Immature natural killer cell (primary cell): ENCODE results near the gene GPATCH2. TPM values are rescaled to one million over a fixed set of nuclear protein-coding genes. Genes with fewer than 3 reads are reported as not detected.

ENCODE experiments used
- DNase-seq, 3 donors: peaks; one replicate each; pipeline ENCODE4 v3.0.0; 2022; ENCODE audit warnings: mixed read lengths in 1 of 3
- H3K27ac Mint-ChIP-seq, 6 donors: one replicate each; pipeline ENCODE4 v1.8.0; 2020; ENCODE audit warnings: mixed read lengths in 6 of 6, mild to moderate bottlenecking in 5 of 6, inconsistent platforms in 4 of 6, moderate library complexity in 3 of 6
- H3K27me3 Mint-ChIP-seq, 3 donors: one replicate each; pipeline ENCODE4 v1.8.0; 2020 to 2021; ENCODE audit warnings: low read depth in 3 of 3, mild to moderate bottlenecking in 3 of 3, mixed read lengths in 3 of 3, moderate library complexity in 3 of 3, inconsistent platforms in 1 of 3
- H3K36me3 Mint-ChIP-seq, 3 donors: one replicate each; pipeline ENCODE4 v1.8.0; 2020; ENCODE audit warnings: mixed read lengths in 3 of 3, inconsistent platforms in 2 of 3, mild to moderate bottlenecking in 2 of 3
- H3K4me1 Mint-ChIP-seq, 2 donors: one replicate each; pipeline ENCODE4 v1.8.0; 2020; ENCODE audit warnings: inconsistent platforms in 2 of 2, mild to moderate bottlenecking in 2 of 2, mixed read lengths in 2 of 2, moderate library complexity in 1 of 2
- H3K4me3 Mint-ChIP-seq, 5 donors: one replicate each; pipeline ENCODE4 v1.8.0; 2020; ENCODE audit warnings: mild to moderate bottlenecking in 5 of 5, mixed read lengths in 5 of 5, inconsistent platforms in 3 of 5, moderate library complexity in 3 of 5
- H3K9me3 Mint-ChIP-seq, 6 donors: one replicate each; pipeline ENCODE4 v1.8.0; 2020; ENCODE audit warnings: mild to moderate bottlenecking in 6 of 6, mixed read lengths in 6 of 6, inconsistent platforms in 4 of 6, moderate library complexity in 3 of 6
- polyA plus RNA-seq, 3 donors: library from polyadenylated mRNA; unstranded; fragments of 300-500 nt; fragmentation: Illumina TruSeq; gene quantifications; one replicate each; pipeline ENCODE4 v1.2.3, GENCODE V29; 2021

The GPATCH2 gene
- polyA plus RNA-seq = 1 to 10 TPM; 2.1 to 4.6 (median 2.9) TPM

- Mint-ChIP-seq H3K27ac (peak within 1 kb of the TSS; percentile 97 to 100 (median 99)), H3K4me1 (peaks cover 33 to 50% of the 10 kb centered on the region in 2 donors), H3K4me3 (peak within 1 kb of the TSS; percentile 96 to 97 (median 96)), H3K36me3 (no peaks in the 10 kb centered on the region), H3K27me3 (peaks cover 0 to 11% (median 10%) of the 10 kb centered on the region in 3 donors), H3K9me3 (no peaks in the 10 kb centered on the region)
- DNase-seq = peak; percentile 83 to 92 (median 90)
These were observed at the start of gene GPATCH2, which contains the start of gene SPATA17 for GRCh38 chr1:217630711-217631591. TSS of gene GPATCH2 (minus strand) at chr1:217631090. CDS start at chr1:217630971, 119 bp downstream. TSS of gene SPATA17 (plus strand) at chr1:217631344. CDS start at chr1:217631379, 35 bp downstream.

- Mint-ChIP-seq H3K4me3 (no peak overlapping the region), H3K4me1 (no peaks in the 10 kb centered on the region), H3K27me3 (peaks cover 0 to 3% (median 2%) of the 10 kb centered on the region in 3 donors), H3K27ac (no peak overlapping the region), H3K36me3 (no peaks in the 10 kb centered on the region), H3K9me3 (peaks cover 0 to 6% (median 0%) of the 10 kb centered on the region in 6 donors)
- DNase-seq = no peak
These were observed 43.3 kb upstream of the GPATCH2 start for GRCh38 chr1:217674028-217674729.

GRCh38 chr1:217673387-217673786 lies 42.5 kb upstream of the GPATCH2 start:
- Mint-ChIP-seq H3K4me3 (no peak overlapping the region), H3K27ac (no peak overlapping the region), H3K27me3 (peaks cover 0 to 3% (median 2%) of the 10 kb centered on the region in 3 donors), H3K4me1 (no peaks in the 10 kb centered on the region), H3K9me3 (peaks cover 0 to 6% (median 0%) of the 10 kb centered on the region in 6 donors), H3K36me3 (no peaks in the 10 kb centered on the region)
- no peak for DNase-seq

GRCh38 chr1:217668351-217668940 lies 37.6 kb upstream of the GPATCH2 start:
- Mint-ChIP-seq H3K4me3 (no peak overlapping the region), H3K36me3 (no peaks in the 10 kb centered on the region), H3K27ac (no peak overlapping the region), H3K4me1 (no peaks in the 10 kb centered on the region), H3K27me3 (peaks cover 3 to 4% (median 3%) of the 10 kb centered on the region in 3 donors), H3K9me3 (peaks cover 0 to 5% (median 0%) of the 10 kb centered on the region in 6 donors)
- no peak for DNase-seq

GRCh38 chr1:217661407-217661806 lies 30.5 kb upstream of the GPATCH2 start:
- Mint-ChIP-seq H3K4me3 (no peak overlapping the region), H3K36me3 (no peaks in the 10 kb centered on the region), H3K4me1 (no peaks in the 10 kb centered on the region), H3K9me3 (no peaks in the 10 kb centered on the region), H3K27ac (no peak overlapping the region), H3K27me3 (peaks cover 1 to 7% (median 3%) of the 10 kb centered on the region in 3 donors)
- DNase-seq = no peak

- H3K27me3 Mint-ChIP-seq = peaks cover 1 to 7% (median 3%) of the 10 kb centered on the region in 3 donors
- H3K27ac Mint-ChIP-seq = no peak overlapping the region
- H3K4me3 Mint-ChIP-seq = no peak overlapping the region
- H3K36me3 Mint-ChIP-seq = no peaks in the 10 kb centered on the region
- DNase-seq = no peak
- H3K9me3 Mint-ChIP-seq = no peaks in the 10 kb centered on the region
- H3K4me1 Mint-ChIP-seq = no peaks in the 10 kb centered on the region
These were observed 29.6 kb upstream of the GPATCH2 start for GRCh38 chr1:217660353-217661062.

- no peak overlapping the region for H3K4me3 Mint-ChIP-seq
- peaks cover 0 to 4% (median 3%) of the 10 kb centered on the region in 3 donors for H3K27me3 Mint-ChIP-seq
- no peaks in the 10 kb centered on the region for H3K4me1 Mint-ChIP-seq
These were observed 19.8 kb upstream of the GPATCH2 start for GRCh38 chr1:217650674-217651073.

GRCh38 chr1:217647791-217648190 lies 16.9 kb upstream of the GPATCH2 start:
- peaks cover 0 to 2% (median 0%) of the 10 kb centered on the region in 3 donors for H3K27me3 Mint-ChIP-seq

More at GRCh38 chr1:217650674-217651073, 19.8 kb upstream of the GPATCH2 start:
- DNase-seq = no peak
- Mint-ChIP-seq H3K9me3 (no peaks in the 10 kb centered on the region), H3K36me3 (no peaks in the 10 kb centered on the region), H3K27ac (no peak overlapping the region)

GRCh38 chr1:217642455-217642854 lies 11.6 kb upstream of the GPATCH2 start:
- Mint-ChIP-seq H3K9me3 (peaks cover 0 to 2% (median 0%) of the 10 kb centered on the region in 6 donors), H3K4me3 (no peak overlapping the region), H3K27me3 (peaks cover 3 to 4% (median 4%) of the 10 kb centered on the region in 3 donors), H3K27ac (no peak overlapping the region), H3K36me3 (no peaks in the 10 kb centered on the region), H3K4me1 (no peaks in the 10 kb centered on the region)
- DNase-seq = no peak

More at GRCh38 chr1:217647791-217648190, 16.9 kb upstream of the GPATCH2 start:
- Mint-ChIP-seq H3K9me3 (no peaks in the 10 kb centered on the region), H3K36me3 (no peaks in the 10 kb centered on the region), H3K4me3 (no peak overlapping the region), H3K4me1 (no peaks in the 10 kb centered on the region), H3K27ac (no peak overlapping the region)
- DNase-seq = no peak

- H3K27me3 Mint-ChIP-seq = peaks cover 0 to 8% (median 7%) of the 10 kb centered on the region in 3 donors
- no peak overlapping the region for H3K27ac Mint-ChIP-seq
- H3K4me3 Mint-ChIP-seq = no peak overlapping the region
- DNase-seq = no peak
- peaks cover 35 to 69% of the 10 kb centered on the region in 2 donors for H3K4me1 Mint-ChIP-seq
- no peaks in the 10 kb centered on the region for H3K9me3 Mint-ChIP-seq
- peaks cover 0 to 3% (median 0%) of the 10 kb centered on the region in 3 donors for H3K36me3 Mint-ChIP-seq
These were observed 3.5 kb downstream of the GPATCH2 start for GRCh38 chr1:217627431-217627830.

GRCh38 chr1:217626321-217626720 lies 4.6 kb downstream of the GPATCH2 start:
- Mint-ChIP-seq H3K27me3 (peaks cover 0 to 6% (median 6%) of the 10 kb centered on the region in 3 donors), H3K27ac (no peak overlapping the region), H3K36me3 (peaks cover 0 to 3% (median 0%) of the 10 kb centered on the region in 3 donors), H3K9me3 (no peaks in the 10 kb centered on the region), H3K4me3 (no peak overlapping the region), H3K4me1 (peaks cover 33 to 71% of the 10 kb centered on the region in 2 donors)
- no peak for DNase-seq

- Mint-ChIP-seq H3K27me3 (peaks cover 0 to 1% (median 0%) of the 10 kb centered on the region in 3 donors), H3K36me3 (peaks cover 14 to 17% (median 15%) of the 10 kb centered on the region in 3 donors), H3K4me3 (no peak overlapping the region), H3K9me3 (no peaks in the 10 kb centered on the region), H3K4me1 (peaks cover 7 to 48% of the 10 kb centered on the region in 2 donors), H3K27ac (peak overlapping the region in 1 of 6 donors; percentile 17)
- DNase-seq = no peak
These were observed 8.8 kb downstream of the GPATCH2 start for GRCh38 chr1:217622042-217622441.

GRCh38 chr1:217620814-217621213 lies 10.1 kb downstream of the GPATCH2 start:
- H3K27me3 Mint-ChIP-seq = peaks cover 0 to 1% (median 0%) of the 10 kb centered on the region in 3 donors

More at GRCh38 chr1:217620814-217621213, 10.1 kb downstream of the GPATCH2 start:
- Mint-ChIP-seq H3K9me3 (no peaks in the 10 kb centered on the region), H3K36me3 (peaks cover 14 to 17% (median 15%) of the 10 kb centered on the region in 3 donors), H3K4me3 (no peak overlapping the region), H3K4me1 (peaks cover 6 to 50% of the 10 kb centered on the region in 2 donors), H3K27ac (peak overlapping the region in 1 of 6 donors; percentile 52)
- no peak for DNase-seq
